GM10847 (cell line): ENCODE measurements around the gene HMGB4.

Experiments used
- POLR2A ChIP-seq: IDR thresholded peaks from 2 replicates; pipeline ENCODE4 v1.6.1; 2011; ENCODE audit not compliant: insufficient read length; ENCODE audit errors: extremely low read depth

The HMGB4 gene

GRCh38 chr1:33902486-33903209 lies 38.8 kb downstream of the HMGB4 start:
- TF ChIP-seq POLR2A = no peak

DNA sequence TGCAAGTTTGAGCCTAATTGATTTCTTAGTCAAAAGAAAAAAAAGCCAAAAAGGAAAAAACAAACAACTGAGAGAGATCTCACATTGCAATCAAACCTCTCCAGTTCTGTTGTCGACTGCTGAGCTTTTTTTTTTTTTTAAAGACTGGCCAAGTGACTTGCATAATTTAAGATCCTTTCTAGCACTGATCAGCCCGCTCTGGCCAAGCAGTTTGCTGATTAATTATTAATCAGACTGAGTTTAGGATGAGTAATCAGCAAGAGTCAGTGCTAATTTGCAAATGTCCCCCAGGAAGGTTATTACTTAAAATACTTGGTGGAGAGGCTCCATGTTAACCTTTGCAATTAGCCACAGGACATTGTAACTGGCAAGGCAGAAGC lies 39.3 kb downstream of the HMGB4 start:
- TF ChIP-seq POLR2A = no peak

GRCh38 chr1:33905241-33905640 lies 41.4 kb downstream of the HMGB4 start:
- no peak for TF ChIP-seq POLR2A

DNA sequence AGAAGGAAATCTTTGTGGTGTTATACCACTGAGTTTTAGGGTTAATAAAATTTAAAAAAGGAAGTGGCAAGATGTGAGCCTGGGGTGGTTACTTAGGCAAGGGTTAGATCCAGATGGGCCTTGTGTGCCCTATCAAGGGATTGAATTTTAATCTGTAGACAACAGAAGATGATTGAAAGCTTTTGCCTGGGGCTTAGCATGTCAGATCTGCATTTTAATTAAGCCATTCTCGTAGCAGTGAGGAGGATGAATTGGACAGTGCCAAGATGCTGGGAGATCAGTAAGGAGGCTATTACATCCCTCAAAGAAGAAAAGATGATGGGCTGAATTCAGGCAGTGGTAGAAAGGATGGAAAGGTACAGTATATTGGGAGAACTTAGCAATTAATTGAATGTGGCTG lies 42.3 kb downstream of the HMGB4 start:
- no peak for TF ChIP-seq POLR2A

DNA sequence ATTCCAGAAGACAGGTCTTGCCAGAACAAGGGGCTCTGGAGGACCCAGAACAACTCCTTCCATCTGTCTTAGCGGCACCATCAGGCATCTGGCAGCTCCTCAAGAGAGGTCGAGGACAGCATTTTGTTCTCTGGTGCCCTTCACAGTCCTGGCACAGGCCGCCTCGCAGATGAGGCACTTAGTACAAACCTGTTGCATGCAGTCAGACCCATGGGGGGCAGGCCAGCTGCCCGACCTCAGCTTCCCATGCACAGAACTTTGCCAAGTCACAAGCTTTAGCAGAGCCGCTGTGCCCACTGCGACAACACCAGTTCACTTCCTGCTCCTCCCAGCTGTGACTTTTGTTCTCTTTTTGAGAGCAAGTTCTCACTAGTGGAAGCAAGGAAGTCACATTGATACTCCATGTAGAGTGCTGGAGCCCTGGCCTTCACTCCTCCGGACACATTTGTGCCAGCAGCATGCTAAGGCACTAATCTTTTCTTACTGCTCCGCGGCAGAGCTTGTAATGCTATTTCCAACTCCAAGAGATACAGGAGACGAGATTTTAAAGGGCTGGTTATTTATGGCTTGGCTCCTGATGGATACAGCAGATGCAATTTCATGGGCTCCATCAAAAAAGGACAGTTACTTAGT lies 44.6 kb downstream of the HMGB4 start:
- TF ChIP-seq POLR2A = no peak
